A204.1 (cell line): Measurements from ENCODE around the gene TFG.

Experiments used
- FAIRE-seq: peaks from 2 replicates; lab custom pipeline; 2012; peaks lifted over from hg19 to GRCh38; lab: Jason Lieb, UNC

Gene TFG

GRCh38 chr3:100756441-100756840 is 47.1 kb downstream of the TFG start:
- no peak for FAIRE-seq

DNA sequence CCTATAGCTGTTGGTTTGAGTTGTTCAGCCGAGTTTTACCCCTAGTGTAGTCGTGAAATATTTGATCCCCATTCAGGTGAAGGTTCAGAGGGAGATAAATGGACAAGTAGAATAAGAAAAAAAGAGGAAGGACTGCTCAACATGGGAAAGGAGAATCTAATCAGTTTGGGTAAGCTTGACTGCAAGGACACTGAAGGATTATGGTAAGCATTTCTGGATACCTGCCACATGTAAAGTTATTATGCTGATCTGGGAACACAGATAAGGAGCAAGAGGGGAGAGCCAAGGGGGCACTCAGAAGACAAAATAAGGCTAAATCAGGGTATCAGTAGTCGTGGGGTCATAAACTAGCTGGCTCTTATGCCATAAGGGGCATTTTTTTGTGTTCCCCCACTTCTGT is 49.9 kb downstream of the TFG start:
- FAIRE-seq: no peak

- FAIRE-seq: no peak
Observed at GRCh38 chr3:100759950-100760349, 50.7 kb downstream of the TFG start.

DNA sequence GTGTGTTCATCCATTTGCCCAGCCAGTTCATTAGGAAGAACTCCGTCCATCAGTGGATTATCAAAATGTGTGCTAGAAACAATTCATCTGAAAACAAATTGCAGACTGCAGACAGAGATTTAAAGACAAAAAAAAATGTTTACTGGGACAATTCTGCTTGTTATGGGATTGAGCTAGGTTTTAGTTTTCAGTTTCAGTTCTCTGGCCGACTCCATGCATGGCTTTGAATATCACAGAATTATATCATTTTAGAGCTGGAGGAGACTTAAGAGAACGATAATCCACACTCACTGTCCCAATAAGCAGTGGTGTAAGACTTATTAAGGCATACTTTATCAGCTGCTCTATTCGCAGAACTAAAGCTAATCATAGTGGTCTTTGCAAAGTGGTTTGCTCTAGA is 51.1 kb downstream of the TFG start:
- FAIRE-seq: no peak

GRCh38 chr3:100761211-100761942 is 52.1 kb downstream of the TFG start:
- no peak for FAIRE-seq

DNA sequence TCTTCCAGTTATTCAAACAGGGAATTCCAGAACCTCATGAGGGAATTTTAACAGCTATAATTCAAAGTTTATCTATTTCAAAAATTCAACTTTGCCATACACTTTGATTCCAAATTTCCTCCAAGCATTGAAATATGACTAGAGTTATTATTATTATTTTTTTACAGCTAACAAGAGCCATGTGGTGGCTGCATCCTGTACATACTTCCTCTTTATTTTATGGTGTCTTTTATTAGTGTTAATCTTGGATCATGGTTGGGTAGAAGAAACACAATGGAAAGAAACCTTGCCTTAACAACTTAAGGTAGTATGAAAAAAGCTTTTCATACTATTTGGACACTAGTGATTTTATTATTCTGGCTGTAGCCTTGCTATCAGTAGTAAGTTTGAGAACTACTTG is 52.7 kb downstream of the TFG start:
- FAIRE-seq: no peak

DNA sequence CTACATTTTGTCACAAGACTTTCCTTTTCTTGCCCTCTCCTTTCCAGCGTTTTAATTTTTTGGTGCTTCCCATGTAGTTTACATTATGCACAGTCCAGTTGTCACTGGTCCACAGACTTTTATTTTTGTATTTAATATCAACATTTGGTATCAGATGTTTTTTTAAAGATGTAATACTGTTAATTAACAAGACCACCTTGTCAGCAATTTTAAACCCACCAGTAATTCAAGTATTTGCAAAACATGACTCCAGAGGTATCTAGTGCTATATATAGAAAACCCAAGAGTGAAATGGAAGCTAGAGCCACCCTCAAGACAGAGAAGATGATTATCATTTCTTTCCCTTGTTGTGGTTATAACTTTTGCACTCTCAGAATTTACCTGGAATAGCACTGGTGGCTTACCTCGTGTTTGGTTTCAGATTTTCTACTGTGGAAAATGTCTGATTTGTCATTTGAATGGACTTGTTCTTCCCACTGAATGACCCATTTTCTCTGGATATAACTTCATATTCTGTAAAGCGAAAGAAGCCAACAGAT is 56.2 kb downstream of the TFG start:
- FAIRE-seq: no peak

DNA sequence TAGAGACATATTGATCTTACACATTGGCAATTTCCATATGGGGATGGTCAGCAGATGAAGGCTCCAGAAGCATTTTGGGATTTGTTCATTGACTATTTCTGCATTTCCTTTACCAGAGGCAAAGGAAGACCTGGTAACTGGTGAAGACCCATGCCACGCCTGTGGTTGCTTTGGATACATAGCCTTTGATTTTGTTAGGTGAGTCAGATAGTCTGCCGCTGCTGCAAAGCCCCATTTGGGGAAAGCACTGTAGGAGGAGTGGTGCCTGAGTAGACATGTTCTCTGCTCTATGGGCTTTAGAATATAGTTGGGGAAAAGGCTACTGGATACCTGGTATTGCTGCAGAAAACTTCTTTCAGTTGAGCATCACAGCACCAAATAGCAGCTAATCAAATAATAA is 56.8 kb downstream of the TFG start:
- FAIRE-seq: no peak

GRCh38 chr3:100769693-100770092 is 60.4 kb downstream of the TFG start:
- FAIRE-seq: no peak

DNA sequence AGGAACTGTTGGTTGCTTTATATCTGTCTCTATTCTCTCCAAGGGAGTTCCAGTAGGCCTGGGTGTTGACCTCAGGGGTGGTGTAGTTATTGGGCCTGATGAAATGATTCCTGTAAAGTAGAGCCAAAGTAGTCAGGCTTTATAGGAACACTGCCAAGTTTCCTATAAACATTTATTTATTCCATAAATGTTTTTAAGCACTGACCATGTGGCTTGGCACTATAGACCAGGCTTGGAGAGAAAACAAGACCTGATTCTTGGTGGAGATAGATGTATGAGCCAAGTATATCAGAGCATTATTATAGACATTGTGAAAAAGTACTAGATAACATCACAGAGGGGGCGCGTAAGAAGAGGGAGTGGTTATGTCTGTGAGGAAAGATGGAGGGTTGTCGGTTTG is 65.9 kb downstream of the TFG start:
- FAIRE-seq: no peak

DNA sequence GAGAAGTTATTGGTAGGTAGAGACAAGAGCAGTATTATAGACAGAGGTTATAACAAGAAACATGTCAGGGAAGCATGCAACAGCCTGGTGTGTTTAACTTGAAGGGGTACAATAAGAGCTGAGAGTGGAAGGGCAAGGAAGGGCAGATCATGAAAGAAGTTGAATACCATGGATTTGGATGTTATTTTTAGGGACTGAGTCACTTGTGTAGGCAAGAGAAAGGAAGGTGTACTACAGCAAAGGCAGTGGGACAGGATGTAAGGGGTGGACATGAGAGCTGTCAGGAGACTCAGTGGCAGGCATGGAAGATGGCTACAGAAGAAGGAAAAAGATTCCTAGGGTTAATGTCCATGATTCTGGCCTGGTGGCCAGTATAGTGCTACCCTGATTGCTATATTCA is 66.4 kb downstream of the TFG start:
- FAIRE-seq: no peak

GRCh38 chr3:100776097-100776729 is 66.9 kb downstream of the TFG start:
- FAIRE-seq: no peak

DNA sequence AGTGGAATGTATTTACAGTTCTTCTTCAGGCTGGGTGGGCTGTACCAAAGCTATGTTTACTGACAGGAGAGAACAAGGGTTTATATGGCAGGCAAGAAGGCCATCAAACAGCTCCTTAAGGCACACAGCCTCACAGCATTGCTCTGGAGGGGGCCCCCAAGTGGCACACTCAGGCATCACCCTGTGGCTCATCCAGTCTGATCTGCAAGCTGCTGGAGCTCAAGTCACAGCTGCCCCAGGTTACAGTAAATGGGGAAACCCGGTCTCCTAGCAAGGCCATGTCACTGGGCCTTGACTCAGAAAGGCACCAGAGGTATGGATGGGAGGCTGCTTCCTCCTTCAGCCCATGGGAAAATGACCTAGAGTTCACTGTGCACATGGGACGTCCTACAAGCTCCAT is 67.5 kb downstream of the TFG start:
- FAIRE-seq: no peak

DNA sequence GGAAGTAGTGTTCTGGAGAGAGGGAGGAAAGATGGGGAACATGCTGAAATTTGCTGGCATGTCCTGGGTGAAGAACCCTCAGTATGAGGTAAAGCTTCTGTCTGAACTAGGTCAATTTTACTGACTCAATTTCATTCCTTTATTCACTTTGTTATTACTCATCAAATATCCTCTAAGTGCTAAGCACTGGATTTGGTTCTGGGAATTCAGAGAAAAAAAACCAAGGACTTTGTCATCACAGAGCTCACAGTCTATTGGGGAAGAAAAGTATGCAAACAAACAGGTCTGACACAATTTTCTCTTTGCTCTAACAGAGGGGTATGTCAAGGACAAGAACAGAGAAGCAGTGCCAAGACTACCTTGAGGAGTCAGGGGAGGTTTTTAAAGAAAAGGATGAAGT is 68.0 kb downstream of the TFG start:
- no peak for FAIRE-seq

- no peak for FAIRE-seq
Observed at GRCh38 chr3:100779480-100779879, 70.2 kb downstream of the TFG start.

GRCh38 chr3:100780071-100780622 is 70.9 kb downstream of the TFG start:
- no peak for FAIRE-seq

GRCh38 chr3:100781301-100781700 is 72.0 kb downstream of the TFG start:
- no peak for FAIRE-seq

GRCh38 chr3:100782348-100782747 is 73.1 kb downstream of the TFG start:
- FAIRE-seq: no peak

GRCh38 chr3:100782906-100783305 is 73.6 kb downstream of the TFG start:
- no peak for FAIRE-seq

DNA sequence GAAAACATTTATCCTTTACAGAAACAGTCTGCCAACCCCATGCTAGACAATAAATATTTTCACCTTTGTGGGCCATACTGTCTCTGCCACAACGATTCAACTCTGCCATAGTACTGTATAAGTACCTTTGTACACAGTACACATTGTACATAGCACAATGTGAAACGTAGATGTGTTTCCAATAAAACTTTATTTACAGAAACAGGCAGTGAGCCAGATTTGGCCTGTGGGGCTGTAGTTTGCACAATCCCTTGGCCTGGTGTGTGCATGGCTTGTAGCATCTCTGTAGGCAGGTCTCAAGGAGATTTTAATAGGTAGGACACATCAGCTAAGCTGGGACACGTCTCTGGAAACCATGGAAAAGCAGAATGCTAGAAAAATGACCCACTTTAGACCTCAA is 74.3 kb downstream of the TFG start:
- no peak for FAIRE-seq

GRCh38 chr3:100789579-100789978 is 80.3 kb downstream of the TFG start:
- FAIRE-seq: no peak

DNA sequence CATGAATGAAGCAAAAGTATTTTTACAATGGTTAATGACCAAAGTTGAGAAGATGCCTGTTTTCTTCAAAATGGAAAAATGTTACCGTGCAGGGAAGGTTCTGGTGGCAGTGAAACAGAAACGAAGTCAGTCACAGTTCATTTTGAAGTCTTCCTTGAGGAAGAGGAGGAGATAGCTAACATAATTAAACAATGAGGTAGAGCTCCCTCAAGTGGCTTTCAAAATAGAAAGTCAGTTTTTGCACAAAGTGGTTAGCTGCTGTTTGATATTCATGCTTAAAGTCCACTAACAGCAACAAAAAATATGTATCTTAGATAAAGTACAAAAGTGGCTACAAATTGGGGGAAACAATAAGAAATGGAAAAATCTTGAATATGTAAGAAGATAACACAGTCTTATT is 87.3 kb downstream of the TFG start:
- FAIRE-seq: peak; percentile 47

- no peak for FAIRE-seq
Observed at GRCh38 chr3:100798012-100798411, 88.7 kb downstream of the TFG start.
